Vagina (tissue), 2 donors: ENCODE measurements around the gene RFX1.
A peak's percentile ranks its signal among the peaks of the same experiment; 100 is the strongest.

Experiments
- POLR2A ChIP-seq, 2 donors: fragments of 450-650 bp; IDR thresholded peaks; one replicate each; pipeline ENCODE4 v1.6.1; 2017; ENCODE audit warnings: antibody characterized with exemption in 2 of 2, mild to moderate bottlenecking in 2 of 2, moderate library complexity in 2 of 2
- POLR2AphosphoS5 ChIP-seq, 2 donors: sonication (generic); formaldehyde crosslinking; IDR thresholded peaks; one replicate each; pipeline ENCODE4 v1.9.0; 2017; ENCODE audit warnings: antibody characterized with exemption in 2 of 2, mild to moderate bottlenecking in 2 of 2, low read depth in 1 of 2; ENCODE audit not compliant: insufficient read depth in 1 of 2
- TF ChIP-seq, protein P1 (sequence below), 3 experiments: fragments of 450-650 bp in 2 of 3; fragments of 200-600 bp in 1 of 3; sonication (generic) in 1 of 3; IDR thresholded peaks; one replicate each; pipeline ENCODE4 v1.5.1; 2017 to 2019; ENCODE audit warnings: antibody characterized with exemption in 3 of 3, mild to moderate bottlenecking in 2 of 3, moderate library complexity in 2 of 3

DNA sequence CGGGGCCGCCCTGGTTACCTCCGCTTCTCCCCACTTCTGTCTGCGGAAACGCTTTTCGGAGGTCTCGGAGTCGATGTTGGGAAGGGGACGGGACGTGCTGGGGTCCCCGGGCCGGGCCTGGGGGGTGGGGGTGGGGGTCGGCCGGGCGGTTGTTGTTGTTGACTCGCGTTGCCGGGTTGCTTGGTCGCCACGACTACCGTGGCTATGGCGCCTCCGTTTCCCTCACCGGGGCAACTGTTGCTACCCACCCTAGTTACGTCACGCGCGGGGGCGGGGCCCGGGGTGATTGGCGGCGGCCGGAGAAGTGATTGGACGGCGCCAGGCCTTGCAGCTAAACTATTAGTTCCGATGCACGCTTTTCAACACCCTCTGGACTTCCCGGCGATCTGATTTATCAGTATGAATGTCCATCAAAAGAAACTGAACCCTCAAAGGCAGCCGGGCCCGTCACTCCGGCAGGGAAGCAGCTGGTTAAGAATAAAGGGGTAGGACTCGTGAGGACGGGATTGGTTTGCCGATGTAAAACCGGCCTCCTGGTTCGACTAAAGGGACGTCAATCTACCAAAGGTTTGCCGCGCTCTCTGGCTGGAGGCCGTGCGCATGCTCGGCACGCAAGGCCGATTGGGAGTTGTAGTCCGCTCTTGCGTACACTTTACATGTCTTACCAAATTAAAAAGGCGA is at the start of gene RFX1:
- TF ChIP-seq, protein P1, sequence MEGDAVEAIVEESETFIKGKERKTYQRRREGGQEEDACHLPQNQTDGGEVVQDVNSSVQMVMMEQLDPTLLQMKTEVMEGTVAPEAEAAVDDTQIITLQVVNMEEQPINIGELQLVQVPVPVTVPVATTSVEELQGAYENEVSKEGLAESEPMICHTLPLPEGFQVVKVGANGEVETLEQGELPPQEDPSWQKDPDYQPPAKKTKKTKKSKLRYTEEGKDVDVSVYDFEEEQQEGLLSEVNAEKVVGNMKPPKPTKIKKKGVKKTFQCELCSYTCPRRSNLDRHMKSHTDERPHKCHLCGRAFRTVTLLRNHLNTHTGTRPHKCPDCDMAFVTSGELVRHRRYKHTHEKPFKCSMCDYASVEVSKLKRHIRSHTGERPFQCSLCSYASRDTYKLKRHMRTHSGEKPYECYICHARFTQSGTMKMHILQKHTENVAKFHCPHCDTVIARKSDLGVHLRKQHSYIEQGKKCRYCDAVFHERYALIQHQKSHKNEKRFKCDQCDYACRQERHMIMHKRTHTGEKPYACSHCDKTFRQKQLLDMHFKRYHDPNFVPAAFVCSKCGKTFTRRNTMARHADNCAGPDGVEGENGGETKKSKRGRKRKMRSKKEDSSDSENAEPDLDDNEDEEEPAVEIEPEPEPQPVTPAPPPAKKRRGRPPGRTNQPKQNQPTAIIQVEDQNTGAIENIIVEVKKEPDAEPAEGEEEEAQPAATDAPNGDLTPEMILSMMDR (IDR thresholded peaks at IDR 0.05) = no peak
- peak in 1 of 2 donors; percentile 96 for TF ChIP-seq POLR2AphosphoS5 (IDR thresholded peaks at IDR 0.05; ENCODE audit: insufficient read depth in 1 of 2, low read depth in 1 of 2)
- TF ChIP-seq POLR2A (IDR thresholded peaks at IDR 0.05) = no peak
